Chondrocyte (in vitro differentiated cells): Measurements from ENCODE around the gene KCTD1. TPM values are rescaled to one million over a fixed set of nuclear protein-coding genes. Genes with fewer than 3 reads are reported as not detected.

ENCODE experiments used
- DNase-seq: peaks from one replicate; pipeline ENCODE4 v3.0.0; 2021; ENCODE audit warnings: mixed read lengths, low spot score
- H3K27ac Mint-ChIP-seq: one replicate; pipeline ENCODE4 v1.8.0; 2021; ENCODE audit warnings: mild to moderate bottlenecking, moderate library complexity, mixed read lengths; ENCODE audit not compliant: unreplicated experiment
- H3K27me3 Mint-ChIP-seq: 2 replicates; pipeline ENCODE4 v1.8.0; 2021; ENCODE audit warnings: low read depth, mixed read lengths
- H3K36me3 Mint-ChIP-seq: 2 replicates; pipeline ENCODE4 v1.8.0; 2021; ENCODE audit warnings: low read depth, mixed read lengths
- H3K4me1 Mint-ChIP-seq: 2 replicates; pipeline ENCODE4 v1.8.0; 2021; ENCODE audit warnings: low read depth, mild to moderate bottlenecking, mixed read lengths
- H3K4me3 Mint-ChIP-seq: one replicate; pipeline ENCODE4 v1.8.0; 2021; ENCODE audit warnings: mild to moderate bottlenecking, moderate library complexity, mixed read lengths; ENCODE audit not compliant: unreplicated experiment
- H3K9me3 Mint-ChIP-seq: 2 replicates; pipeline ENCODE4 v1.8.0; 2021; ENCODE audit warnings: low read depth, mixed read lengths
- CTCF ChIP-seq: fragments of 200-600 bp; sonication (generic); IDR thresholded peaks from 2 replicates; pipeline ENCODE4 v1.5.0; 2021; ENCODE audit warnings: antibody characterized with exemption, mild to moderate bottlenecking, moderate library complexity
- total RNA-seq: library from RNA; stranded (reverse); gene quantifications from 3 replicates; pipeline ENCODE4 v1.2.1, GENCODE V29; 2021

KCTD1 gene
- total RNA-seq, 1 donor from 2014 or later: 18.1 TPM

- Mint-ChIP-seq H3K9me3 (no peaks in the 10 kb centered on the region), H3K36me3 (no peaks in the 10 kb centered on the region), H3K4me3 (peak overlapping the region; percentile 83), H3K27me3 (peaks cover 11% of the 10 kb centered on the region), H3K4me1 (peaks cover 57% of the 10 kb centered on the region), H3K27ac (no peak overlapping the region)
- peak; percentile 83 for TF ChIP-seq CTCF
- DNase-seq: peak; percentile 94
These were observed 523 bp downstream of the KCTD1 start for GRCh38 chr18:26547646-26548414.

GRCh38 chr18:26546875-26547645 is 1.3 kb downstream of the KCTD1 start:
- Mint-ChIP-seq H3K4me3 (peak overlapping the region; percentile 83), H3K27ac (no peak overlapping the region), H3K36me3 (no peaks in the 10 kb centered on the region), H3K27me3 (peaks cover 7% of the 10 kb centered on the region), H3K4me1 (peaks cover 57% of the 10 kb centered on the region), H3K9me3 (no peaks in the 10 kb centered on the region)
- TF ChIP-seq CTCF: no peak
- no peak for DNase-seq

- Mint-ChIP-seq H3K4me1 (peaks cover 54% of the 10 kb centered on the region), H3K36me3 (no peaks in the 10 kb centered on the region), H3K9me3 (no peaks in the 10 kb centered on the region), H3K27ac (no peak overlapping the region), H3K4me3 (peak overlapping the region; percentile 51), H3K27me3 (peaks cover 1% of the 10 kb centered on the region)
- TF ChIP-seq CTCF: no peak
- DNase-seq: no peak
These were observed 2.0 kb downstream of the KCTD1 start for GRCh38 chr18:26546170-26546874.

GRCh38 chr18:26545335-26546123 is 2.8 kb downstream of the KCTD1 start:
- Mint-ChIP-seq H3K4me3 (peak overlapping the region; percentile 51), H3K4me1 (peaks cover 49% of the 10 kb centered on the region), H3K27me3 (no peaks in the 10 kb centered on the region), H3K27ac (no peak overlapping the region), H3K9me3 (no peaks in the 10 kb centered on the region), H3K36me3 (no peaks in the 10 kb centered on the region)
- DNase-seq: no peak
- no peak for TF ChIP-seq CTCF
